GM18526 (cell line): ENCODE results near the gene FRMD7.

ENCODE experiments used
- POLR2A ChIP-seq: IDR thresholded peaks from 3 replicates; pipeline ENCODE4 v1.6.1; 2011; ENCODE audit not compliant: insufficient read length; ENCODE audit errors: extremely low read depth

FRMD7 gene, protein sequence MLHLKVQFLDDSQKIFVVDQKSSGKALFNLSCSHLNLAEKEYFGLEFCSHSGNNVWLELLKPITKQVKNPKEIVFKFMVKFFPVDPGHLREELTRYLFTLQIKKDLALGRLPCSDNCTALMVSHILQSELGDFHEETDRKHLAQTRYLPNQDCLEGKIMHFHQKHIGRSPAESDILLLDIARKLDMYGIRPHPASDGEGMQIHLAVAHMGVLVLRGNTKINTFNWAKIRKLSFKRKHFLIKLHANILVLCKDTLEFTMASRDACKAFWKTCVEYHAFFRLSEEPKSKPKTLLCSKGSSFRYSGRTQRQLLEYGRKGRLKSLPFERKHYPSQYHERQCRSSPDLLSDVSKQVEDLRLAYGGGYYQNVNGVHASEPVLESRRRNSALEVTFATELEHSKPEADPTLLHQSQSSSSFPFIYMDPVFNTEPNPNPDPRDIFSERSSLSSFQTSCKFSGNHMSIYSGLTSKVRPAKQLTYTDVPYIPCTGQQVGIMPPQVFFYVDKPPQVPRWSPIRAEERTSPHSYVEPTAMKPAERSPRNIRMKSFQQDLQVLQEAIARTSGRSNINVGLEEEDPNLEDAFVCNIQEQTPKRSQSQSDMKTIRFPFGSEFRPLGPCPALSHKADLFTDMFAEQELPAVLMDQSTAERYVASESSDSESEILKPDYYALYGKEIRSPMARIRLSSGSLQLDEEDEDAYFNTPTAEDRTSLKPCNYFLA

DNA sequence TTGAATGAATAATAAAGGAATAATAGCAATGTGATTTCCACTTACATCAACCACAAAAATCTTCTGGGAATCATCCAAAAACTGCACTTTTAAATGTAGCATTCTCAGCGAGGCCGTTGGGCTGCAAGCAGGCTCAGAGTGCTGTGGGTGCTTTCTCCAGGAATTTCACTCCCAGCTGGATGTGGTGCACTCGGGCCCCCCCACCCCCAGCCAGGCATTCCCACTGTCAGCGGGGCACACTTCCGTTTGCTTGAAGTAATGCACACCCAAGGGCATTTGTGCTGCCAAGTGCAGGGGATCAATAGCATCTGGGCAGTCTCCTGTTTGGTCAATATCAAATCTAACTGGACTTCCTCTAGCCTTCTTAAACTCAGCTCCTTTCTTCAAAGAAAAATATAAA lies at the start of gene FRMD7:
TSS of gene FRMD7 (minus strand) at position 278 of the 400 bp plus-strand sequence. CDS start at position 102, 176 bp downstream.
- no peak for TF ChIP-seq POLR2A

DNA sequence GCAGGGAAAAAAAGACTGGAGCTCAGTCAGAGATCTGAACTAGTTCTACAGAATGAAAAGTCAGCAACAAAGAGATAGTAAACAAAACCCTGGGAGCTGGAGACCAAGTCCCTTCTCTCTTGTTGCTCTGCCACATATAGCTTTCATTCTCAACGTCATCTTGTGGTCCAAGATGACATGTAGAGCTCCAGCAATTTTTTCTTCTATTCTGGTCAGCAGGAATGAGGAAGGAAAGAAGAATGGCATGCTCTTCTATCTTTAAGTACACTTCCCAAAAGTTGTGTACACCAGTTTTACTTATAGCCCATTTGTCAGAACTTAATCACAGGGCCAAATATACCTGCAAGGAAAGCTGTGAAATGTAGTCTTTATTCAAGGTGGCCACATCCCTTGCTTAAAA lies 45.8 kb upstream of the FRMD7 start:
- no peak for TF ChIP-seq POLR2A

DNA sequence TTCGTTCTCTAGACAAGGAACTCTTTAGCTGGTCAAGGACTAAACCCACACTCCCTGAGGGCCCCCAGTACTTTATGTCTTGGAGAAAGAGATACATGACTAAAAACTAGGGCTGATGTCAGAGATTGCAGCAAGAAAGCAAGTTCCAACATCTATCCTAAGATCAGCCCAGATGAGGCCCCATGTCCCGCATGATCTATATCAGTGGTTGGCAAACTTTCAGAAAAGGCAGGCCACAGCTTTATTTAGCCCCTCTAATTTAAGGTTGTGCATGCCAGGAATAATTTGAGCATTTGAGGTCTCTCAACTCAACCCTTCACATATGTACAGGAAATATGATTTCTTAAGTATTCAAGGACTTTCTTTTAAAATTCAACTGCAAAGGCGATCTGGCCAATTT lies 44.1 kb upstream of the FRMD7 start:
- no peak for TF ChIP-seq POLR2A

DNA sequence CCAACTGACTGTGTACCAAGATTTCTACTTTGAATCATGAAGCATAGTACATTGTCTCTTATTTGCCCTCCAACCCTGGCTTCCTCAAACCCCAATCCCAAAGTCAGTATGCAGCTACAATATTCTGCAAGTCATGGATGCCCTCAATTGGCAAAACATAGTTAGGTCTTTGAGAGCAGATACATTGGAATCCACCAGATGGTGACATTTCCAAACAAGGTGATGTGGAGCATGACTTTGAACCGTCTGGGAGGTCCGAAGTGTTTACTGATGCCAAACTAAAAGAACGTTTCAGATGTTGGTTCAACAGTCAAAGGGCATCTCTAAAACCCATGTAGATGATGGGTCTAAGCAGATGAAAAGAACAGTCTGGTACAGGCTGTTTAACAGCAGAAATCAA lies 43.7 kb upstream of the FRMD7 start:
- no peak for TF ChIP-seq POLR2A

DNA sequence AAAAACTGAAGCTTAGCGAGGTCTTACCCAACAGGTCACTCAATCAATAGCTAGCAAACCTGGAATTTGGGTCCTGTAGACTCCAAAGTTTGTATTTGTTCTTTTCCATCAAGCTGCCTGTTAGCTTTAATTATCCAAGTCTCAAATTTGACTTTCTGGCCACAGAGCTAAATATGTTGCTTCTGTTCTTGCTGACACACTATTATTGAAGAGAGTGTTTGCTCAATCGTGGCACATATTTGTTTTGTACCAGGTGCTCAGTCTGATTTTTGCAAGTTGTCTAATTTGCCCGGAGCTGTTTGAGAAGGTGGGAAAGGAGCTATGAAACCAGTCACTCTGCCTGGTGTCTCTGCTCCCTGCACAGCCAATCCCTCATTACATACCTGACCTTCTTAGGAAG lies 41.7 kb upstream of the FRMD7 start:
- TF ChIP-seq POLR2A, result no peak

DNA sequence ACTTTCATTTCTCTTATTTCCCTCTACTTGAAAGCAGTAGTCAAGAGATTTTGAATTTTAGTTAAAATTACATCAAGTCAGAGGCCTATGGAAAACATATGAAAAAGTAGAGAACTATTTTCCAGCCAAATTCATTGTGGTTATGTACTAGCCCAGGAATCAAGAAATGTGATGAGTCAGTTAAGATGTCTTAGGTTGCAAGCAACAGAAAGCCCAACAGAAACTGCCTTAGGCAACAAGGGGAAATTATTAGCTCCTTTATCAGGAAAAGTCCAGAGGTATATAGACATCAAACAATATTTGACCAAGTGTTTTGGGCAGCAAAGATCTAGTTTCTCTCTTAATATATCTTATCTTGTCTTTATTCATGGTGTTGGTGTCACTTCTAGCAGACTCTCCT lies 37.8 kb upstream of the FRMD7 start:
- TF ChIP-seq POLR2A, result no peak

DNA sequence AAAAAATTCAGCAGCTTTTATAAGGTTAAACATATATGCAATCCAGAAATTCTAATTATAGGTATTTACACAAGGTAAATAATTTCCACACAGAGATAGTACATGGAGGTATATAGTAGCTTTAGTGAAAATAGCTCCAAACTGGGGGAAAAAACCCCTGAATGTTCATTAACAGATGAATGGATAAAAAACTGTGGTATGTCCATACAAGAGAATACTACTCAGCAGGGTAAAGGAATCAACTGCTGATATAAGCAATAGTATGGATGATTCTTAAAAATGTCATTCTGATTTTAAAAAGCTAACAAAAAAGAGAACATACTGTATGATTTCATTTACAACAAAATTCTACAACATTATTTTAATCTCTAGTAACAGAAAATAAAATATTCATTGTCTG lies 37.2 kb upstream of the FRMD7 start:
- no peak for TF ChIP-seq POLR2A

DNA sequence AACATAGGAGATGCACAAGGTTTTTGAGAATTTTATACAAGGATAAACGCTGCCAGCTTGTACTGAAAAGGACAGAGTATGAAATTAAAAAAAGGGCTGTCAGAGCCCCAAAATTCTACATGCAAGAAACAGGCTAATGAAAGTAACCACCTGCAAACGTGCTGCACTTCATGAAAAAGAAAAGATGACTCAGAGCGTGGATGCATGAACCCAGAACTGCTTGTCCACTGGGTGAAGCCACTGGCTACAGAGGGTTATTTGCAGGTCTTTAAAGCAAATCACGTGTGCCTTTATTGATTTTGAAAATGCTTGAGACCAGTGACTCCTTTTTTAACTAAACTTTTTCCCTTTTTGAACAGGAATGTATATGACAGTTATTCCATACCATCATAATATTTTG lies 25.3 kb upstream of the FRMD7 start:
- no peak for TF ChIP-seq POLR2A

DNA sequence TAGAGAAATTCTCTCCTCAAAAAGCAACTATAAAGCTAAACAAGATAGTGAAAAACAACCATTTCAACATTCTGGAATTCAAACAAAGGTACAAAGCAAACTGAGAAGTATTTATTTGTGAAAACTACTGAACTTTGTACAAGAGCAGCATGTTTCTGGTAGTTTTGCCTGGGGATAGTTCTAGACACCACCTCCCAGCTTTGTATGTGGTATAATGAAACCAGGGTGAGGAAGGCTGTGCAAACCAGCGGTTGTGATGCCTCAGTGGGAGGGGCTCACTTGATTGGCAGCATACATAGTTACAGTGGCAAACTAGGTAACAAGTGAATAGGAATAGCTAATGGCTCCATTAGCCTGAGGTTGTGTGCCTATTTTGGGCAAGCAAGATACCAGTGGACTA lies 18.6 kb upstream of the FRMD7 start:
- TF ChIP-seq POLR2A, result no peak

DNA sequence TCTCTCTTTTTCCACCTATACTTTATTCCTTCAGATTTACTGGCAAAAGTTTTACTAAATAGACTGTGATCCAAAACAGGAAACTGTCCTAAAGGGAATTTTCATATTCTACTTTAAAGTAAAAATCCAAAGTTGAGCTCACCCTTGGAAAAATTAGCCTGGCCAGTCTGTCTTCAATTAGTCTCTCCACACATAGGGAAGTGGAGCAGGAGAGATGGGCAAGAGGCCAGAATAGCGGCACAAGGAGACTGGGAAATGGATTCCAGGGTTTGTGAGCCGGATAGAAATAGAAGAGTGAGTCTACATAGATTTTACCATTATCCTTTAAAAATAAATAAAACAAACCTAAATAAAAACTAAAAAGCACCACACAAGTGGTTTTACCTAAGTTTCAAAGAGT lies 16.2 kb upstream of the FRMD7 start:
- TF ChIP-seq POLR2A, result no peak

DNA sequence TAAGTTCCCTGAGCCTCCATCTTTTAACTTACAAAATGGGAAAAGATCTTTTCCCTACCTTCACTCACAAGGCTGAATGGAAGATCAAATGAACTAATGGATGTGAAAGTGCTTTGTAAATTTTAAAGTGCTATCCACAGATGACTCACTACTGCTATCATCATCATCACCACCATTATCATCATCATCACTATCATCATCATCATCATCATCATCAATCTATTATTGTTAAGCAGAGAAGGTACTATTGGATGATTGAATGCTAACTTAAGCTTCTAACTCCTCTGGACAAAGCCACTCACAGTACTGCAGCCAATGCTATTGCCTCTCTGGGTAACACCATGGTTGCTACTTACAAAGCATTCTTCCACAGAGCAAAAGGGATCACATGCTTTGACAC lies 1.9 kb downstream of the FRMD7 start:
- TF ChIP-seq POLR2A, result no peak

DNA sequence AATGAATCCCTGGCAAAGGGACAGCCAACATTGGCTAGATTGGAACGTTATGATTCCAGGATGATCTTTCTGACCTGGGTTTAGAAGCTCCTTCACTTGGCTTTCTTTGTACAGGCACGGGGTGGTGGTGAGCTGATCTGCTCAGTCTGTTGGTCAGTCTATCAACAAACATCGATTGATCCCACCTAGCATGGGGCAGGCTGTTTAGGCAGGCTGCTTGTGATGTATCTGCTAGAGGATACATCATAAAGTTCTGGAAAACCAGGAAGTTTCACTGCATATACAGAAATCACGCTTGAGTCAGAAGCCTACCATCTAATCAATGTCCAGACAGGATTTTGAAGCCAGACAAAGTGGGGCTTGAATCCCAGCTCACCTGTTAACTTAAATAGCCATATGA lies 6.9 kb downstream of the FRMD7 start:
- no peak for TF ChIP-seq POLR2A

DNA sequence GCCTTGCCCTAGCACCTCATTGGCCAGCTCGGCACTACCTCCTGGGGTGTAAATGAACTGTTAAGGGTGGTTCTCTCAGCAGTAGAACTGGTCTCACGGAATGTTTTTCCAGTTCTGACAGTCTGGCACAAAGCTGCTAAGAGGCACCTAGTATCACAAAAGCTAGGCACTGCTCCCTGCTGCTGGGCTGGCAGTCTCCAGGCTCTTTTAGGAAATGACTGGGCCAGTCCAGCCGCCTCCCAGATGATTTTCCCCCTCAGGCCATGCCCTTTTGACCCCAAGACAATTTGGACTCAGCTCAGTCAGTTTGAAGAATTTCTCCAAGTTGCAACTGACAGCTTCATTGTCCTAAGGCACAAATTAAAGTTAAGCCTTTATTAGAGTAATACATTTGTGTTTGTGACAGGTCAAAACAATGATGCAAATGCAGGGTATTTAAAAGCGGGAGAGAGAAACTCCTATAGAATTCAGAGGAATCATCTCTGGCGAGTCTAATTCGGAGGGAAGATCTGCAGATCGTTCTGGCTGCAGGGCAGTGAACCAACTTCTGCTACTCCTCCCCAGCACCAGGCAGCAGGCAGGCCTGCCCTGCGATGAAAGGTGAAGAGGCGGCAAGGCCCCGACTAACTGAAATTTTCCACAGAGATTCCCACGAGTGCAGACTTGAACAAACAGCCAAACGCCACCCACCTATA lies 7.9 kb downstream of the FRMD7 start:
- TF ChIP-seq POLR2A, result no peak

DNA sequence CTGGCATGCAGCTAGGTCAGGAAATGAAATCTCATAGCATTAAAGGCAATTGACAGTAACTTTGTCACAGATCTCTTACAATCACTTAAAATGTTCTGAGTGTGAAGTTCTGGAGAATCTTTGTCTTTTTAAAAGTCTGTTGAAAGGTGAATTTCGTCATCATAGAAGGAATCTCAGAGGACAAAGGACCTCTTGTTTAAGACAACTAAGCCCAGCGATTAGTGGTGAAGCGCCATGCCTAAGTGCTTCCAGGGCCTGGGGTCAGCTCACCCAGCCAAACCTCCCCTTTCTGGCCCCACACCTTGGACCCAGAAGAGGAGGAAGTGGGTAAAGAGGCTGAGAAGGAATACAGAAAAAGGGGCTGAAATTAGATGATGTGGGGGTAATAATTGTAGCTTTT lies 8.5 kb downstream of the FRMD7 start:
- TF ChIP-seq POLR2A, result no peak

DNA sequence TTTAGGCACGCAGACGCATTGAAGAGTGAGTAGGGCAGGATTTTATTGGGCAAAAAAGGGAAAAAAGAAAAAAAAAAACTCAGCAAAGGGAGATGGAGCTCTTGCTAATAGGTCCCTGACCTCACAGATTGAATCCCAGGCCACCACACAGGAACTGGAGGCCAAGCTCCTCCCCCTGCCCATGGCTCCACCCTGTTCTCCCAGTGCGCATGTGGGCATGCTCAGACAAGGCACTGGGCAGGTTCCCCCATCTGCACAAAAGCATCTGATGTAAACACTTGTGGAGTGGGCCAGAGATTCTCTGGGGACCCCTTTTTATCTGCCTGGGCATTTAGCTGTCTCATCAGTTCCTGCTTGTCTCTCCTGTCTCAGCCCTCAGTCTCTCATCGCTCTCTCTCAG lies 9.5 kb downstream of the FRMD7 start:
- TF ChIP-seq POLR2A, result no peak

DNA sequence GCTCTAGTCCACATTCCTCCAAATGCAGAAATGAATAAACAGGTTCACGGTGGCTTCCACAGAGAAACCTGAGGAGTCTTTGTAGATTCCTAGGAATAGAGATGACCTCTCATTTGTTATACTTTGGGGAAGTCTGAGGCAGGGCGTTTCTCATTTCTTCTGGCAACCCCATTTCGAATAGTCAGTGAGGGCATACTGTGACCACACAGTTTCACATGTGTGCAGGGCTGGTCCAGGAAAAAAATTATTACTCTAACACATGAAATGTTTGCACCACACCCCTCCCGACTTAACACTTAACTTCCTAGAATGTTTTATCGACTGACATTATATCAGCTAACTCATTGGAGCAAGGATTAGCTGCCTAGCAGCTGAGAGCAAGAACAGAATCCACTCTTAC lies 12.0 kb downstream of the FRMD7 start:
- no peak for TF ChIP-seq POLR2A

DNA sequence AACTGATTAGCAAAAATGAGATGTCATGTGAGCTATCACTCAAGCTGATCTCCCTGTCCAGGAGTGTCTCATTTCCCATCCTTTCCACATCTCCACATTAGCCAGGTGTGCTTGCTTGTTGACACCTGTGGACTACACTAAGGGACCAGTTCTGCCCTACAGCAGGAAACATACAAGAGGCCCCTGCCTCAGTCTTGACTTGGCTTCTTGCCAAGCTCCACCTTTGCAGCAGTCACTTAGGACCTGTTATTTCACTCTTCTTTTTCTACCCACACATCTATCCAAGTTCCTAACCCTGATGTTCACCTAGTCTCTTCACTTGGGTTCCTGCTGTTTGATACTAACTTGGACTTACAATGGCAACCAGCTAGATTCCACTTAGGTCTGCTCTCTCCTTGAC lies 13.2 kb downstream of the FRMD7 start:
- TF ChIP-seq POLR2A, result no peak

DNA sequence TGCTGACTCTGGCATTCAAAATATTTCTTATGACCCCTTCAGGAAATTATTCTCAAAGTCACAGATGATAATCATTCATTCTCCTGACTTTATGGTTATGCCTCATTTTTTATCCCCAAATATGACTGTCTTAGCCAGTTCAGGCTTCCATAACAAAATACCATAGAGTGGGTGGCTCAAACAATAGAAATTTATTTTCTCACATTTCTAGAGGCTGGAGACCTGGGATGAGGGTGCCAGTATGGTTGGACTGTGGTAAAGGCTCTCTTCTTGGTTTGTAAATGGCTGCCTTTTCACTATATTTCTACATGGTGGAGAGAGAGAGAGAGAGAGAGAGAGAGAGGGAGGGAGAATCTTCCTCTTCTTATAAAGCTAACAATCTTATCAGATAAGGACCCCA lies 20.5 kb downstream of the FRMD7 start:
- no peak for TF ChIP-seq POLR2A
